MM.1S (cell line): ENCODE results near the gene RHOB.

ENCODE experiments used
- DNase-seq: peaks from one replicate; pipeline ENCODE4 v3.0.0-alpha.2; 2015
- H2AFZ ChIP-seq: fragments of 300-600 bp; sonication (generic); 2 replicates; pipeline ENCODE4 v1.6.0; 2016; ENCODE audit warnings: antibody characterized with exemption, low read length
- H3F3A ChIP-seq: fragments of 300-600 bp; sonication (generic); 2 replicates; pipeline ENCODE4 v1.6.1; 2016; ENCODE audit warnings: mild to moderate bottlenecking, antibody characterized with exemption, low read length, moderate library complexity, mixed read lengths; ENCODE audit not compliant: insufficient read depth
- H3K27ac ChIP-seq: fragments of 300-600 bp; sonication (generic); 2 replicates; pipeline ENCODE4 v1.5.1; 2016; ENCODE audit warnings: mild to moderate bottlenecking, low read length
- H3K27me3 ChIP-seq: fragments of 300-600 bp; sonication (generic); replicated peaks from 2 replicates; pipeline ENCODE4 v1.6.0; 2016; ENCODE audit warnings: low read length; ENCODE audit not compliant: insufficient read depth
- H3K36me3 ChIP-seq: fragments of 300-600 bp; sonication (generic); replicated peaks from 2 replicates; pipeline ENCODE4 v1.6.1; 2016; ENCODE audit warnings: mild to moderate bottlenecking, low read length, mixed read lengths; ENCODE audit not compliant: insufficient read depth
- H3K4me1 ChIP-seq: fragments of 300-600 bp; sonication (generic); 2 replicates; pipeline ENCODE4 v1.6.1; 2016; ENCODE audit warnings: low read length, mixed read lengths
- H3K4me2 ChIP-seq: fragments of 300-600 bp; sonication (generic); 2 replicates; pipeline ENCODE4 v1.6.0; 2016; ENCODE audit warnings: low read depth, low read length
- H3K4me3 ChIP-seq: fragments of 300-600 bp; sonication (generic); 2 replicates; pipeline ENCODE4 v1.5.1; 2016; ENCODE audit warnings: low read length, mixed read lengths
- H3K79me2 ChIP-seq: fragments of 300-600 bp; sonication (generic); 2 replicates; pipeline ENCODE4 v1.6.1; 2016; ENCODE audit warnings: mixed run types, low read length, mixed read lengths
- H3K9ac ChIP-seq: fragments of 300-600 bp; sonication (generic); 2 replicates; pipeline ENCODE4 v1.6.1; 2016; ENCODE audit warnings: low read length, mixed read lengths
- H3K9me2 ChIP-seq: fragments of 300-600 bp; sonication (generic); replicated peaks from 2 replicates; pipeline ENCODE4 v1.6.1; 2016; ENCODE audit warnings: mild to moderate bottlenecking, low read length, mixed read lengths; ENCODE audit not compliant: insufficient read depth
- H3K9me3 ChIP-seq: fragments of 300-600 bp; sonication (generic); replicated peaks from 2 replicates; pipeline ENCODE4 v1.6.1; 2016; ENCODE audit warnings: mild to moderate bottlenecking, low read length, mixed read lengths; ENCODE audit not compliant: insufficient read depth
- H4K20me1 ChIP-seq: fragments of 300-600 bp; sonication (generic); 2 replicates; pipeline ENCODE4 v1.6.1; 2016; ENCODE audit warnings: mild to moderate bottlenecking, low read length, moderate library complexity, mixed read lengths; ENCODE audit not compliant: insufficient read depth
- CTCF ChIP-seq: fragments of 300-600 bp; sonication (generic); IDR thresholded peaks from 2 replicates; pipeline ENCODE4 v1.5.1; 2016; ENCODE audit warnings: antibody characterized with exemption, low read length, mixed read lengths
- EZH2 ChIP-seq: fragments of 300-600 bp; sonication (generic); optimal IDR thresholded peaks from 2 replicates; pipeline ENCODE3; 2017; ENCODE audit warnings: low read depth, mild to moderate bottlenecking, antibody characterized with exemption, low read length, mixed read lengths
- EZH2phosphoT487 ChIP-seq: fragments of 300-600 bp; sonication (generic); IDR thresholded peaks from 2 replicates; pipeline ENCODE4 v1.6.1; 2018; ENCODE audit warnings: antibody characterized with exemption, low read length

The RHOB gene

DNA sequence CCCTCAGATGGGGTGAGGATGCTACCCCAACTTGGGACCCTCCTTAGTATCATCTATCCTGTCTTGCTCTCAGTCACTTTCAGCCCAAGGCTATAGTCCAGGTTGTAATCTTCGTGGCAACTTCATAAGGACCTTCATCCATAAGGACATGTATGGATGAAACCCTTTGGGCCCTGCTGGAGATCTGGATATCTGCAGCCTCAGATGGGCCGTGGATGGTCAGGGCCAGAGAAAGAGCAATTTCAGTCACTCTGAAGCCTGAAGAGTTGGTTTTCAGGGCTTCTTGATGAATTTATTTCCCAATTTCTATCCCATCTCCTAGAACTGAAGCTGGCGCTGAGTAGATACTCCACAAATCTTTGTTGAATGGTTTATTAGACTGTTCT, 28.7 kb downstream of the RHOB start:
- Histone ChIP-seq H3K79me2 (no peaks in the 10 kb centered on the region), H3K9me3 (no peaks in the 10 kb centered on the region), H3K27me3 (no peaks in the 10 kb centered on the region), H3K36me3 (no peaks in the 10 kb centered on the region), H3K9ac (no peak overlapping the region), H3K4me3 (no peak overlapping the region), H3K4me2 (no peak overlapping the region), H3F3A (no peaks in the 10 kb centered on the region), H2AFZ (no peak overlapping the region), H3K27ac (no peak overlapping the region), H4K20me1 (no peaks in the 10 kb centered on the region), H3K4me1 (no peaks in the 10 kb centered on the region), H3K9me2 (no peaks in the 10 kb centered on the region)
- DNase-seq, result no peak
- TF ChIP-seq EZH2 (no peak), EZH2phosphoT487 (no peak), CTCF (no peak)

GRCh38 chr2:20476481-20476880, 29.6 kb downstream of the RHOB start:
- H3K79me2 ChIP-seq, result no peaks in the 10 kb centered on the region
- H3K9me3 ChIP-seq, result no peaks in the 10 kb centered on the region
- no peak overlapping the region for H2AFZ ChIP-seq
- H3K9ac ChIP-seq, result no peak overlapping the region
- H3K9me2 ChIP-seq, result no peaks in the 10 kb centered on the region
- no peaks in the 10 kb centered on the region for H3K4me1 ChIP-seq
- H3K36me3 ChIP-seq, result no peaks in the 10 kb centered on the region
- TF ChIP-seq EZH2phosphoT487, result no peak
- TF ChIP-seq EZH2, result no peak
- TF ChIP-seq CTCF, result no peak
- DNase-seq, result no peak
- no peaks in the 10 kb centered on the region for H3K27me3 ChIP-seq
- H4K20me1 ChIP-seq, result no peaks in the 10 kb centered on the region
- no peaks in the 10 kb centered on the region for H3F3A ChIP-seq
- no peak overlapping the region for H3K4me2 ChIP-seq
- H3K4me3 ChIP-seq, result no peak overlapping the region
- no peak overlapping the region for H3K27ac ChIP-seq

- no peak for TF ChIP-seq EZH2phosphoT487
- TF ChIP-seq EZH2, result no peak
- no peak for TF ChIP-seq CTCF
- Histone ChIP-seq H3K4me3 (no peak overlapping the region), H3K79me2 (no peaks in the 10 kb centered on the region), H3K27me3 (no peaks in the 10 kb centered on the region), H4K20me1 (no peaks in the 10 kb centered on the region), H3K4me1 (no peaks in the 10 kb centered on the region), H3K9me2 (no peaks in the 10 kb centered on the region), H3K9me3 (no peaks in the 10 kb centered on the region), H3F3A (no peaks in the 10 kb centered on the region), H3K4me2 (no peak overlapping the region), H3K27ac (no peak overlapping the region), H2AFZ (no peak overlapping the region), H3K36me3 (no peaks in the 10 kb centered on the region), H3K9ac (no peak overlapping the region)
- no peak for DNase-seq
Observed at GRCh38 chr2:20476950-20477349, 30.1 kb downstream of the RHOB start.

DNA sequence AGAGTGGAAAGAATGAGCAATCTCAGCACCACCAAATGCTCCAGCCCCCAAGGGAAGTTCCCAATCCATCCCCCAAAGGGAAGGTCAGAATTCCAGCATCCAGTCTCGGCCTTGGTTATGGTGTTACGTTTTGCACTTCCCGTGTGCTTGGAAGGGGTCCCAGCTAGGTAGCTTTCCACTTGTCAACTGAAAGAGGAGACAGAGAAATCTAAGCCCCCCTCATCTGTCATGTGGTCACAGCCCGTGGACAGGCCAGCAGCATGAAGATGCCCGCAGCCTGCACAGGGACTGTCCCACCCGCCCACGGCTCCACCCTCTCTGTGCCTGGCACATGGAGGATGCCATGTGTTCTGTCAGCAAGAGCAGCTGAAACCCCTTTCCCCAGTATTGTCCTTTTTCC, 32.1 kb downstream of the RHOB start:
- H3K27me3 ChIP-seq, result no peaks in the 10 kb centered on the region
- no peak overlapping the region for H2AFZ ChIP-seq
- H3K9me2 ChIP-seq, result no peaks in the 10 kb centered on the region
- DNase-seq, result no peak
- no peaks in the 10 kb centered on the region for H3F3A ChIP-seq
- no peaks in the 10 kb centered on the region for H4K20me1 ChIP-seq
- no peaks in the 10 kb centered on the region for H3K36me3 ChIP-seq
- H3K79me2 ChIP-seq, result no peaks in the 10 kb centered on the region
- no peak overlapping the region for H3K4me2 ChIP-seq
- no peaks in the 10 kb centered on the region for H3K9me3 ChIP-seq
- no peak overlapping the region for H3K9ac ChIP-seq
- TF ChIP-seq CTCF (no peak), EZH2 (no peak), EZH2phosphoT487 (no peak)
- H3K4me1 ChIP-seq, result peaks cover 9% of the 10 kb centered on the region; the same call in 1 of the 2 replicates
- H3K27ac ChIP-seq, result no peak overlapping the region
- H3K4me3 ChIP-seq, result no peak overlapping the region
